ENCODE measurements around the gene GRIK4.

GRIK4 gene

DNA sequence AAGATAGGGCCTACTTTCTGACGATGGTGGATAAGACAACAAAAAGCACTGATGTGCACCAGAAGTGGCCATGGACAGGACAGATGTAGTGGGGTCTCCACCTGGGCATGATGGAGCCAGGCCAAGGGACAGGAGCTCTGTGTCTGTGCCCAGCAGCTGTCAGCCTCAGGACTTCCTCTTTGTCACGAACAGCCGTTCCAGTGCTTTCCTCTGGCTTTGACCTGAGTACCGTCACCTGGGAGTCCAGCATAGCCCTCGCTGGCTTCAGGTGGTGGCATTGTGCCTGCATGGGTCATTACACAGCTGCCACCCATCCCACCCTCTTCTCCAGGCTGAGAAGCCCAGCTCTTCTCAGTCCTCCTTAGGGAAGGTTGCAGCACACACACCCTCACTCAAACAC, 137.8 kb downstream of the GRIK4 start:
- Histone ChIP-seq H3K4me3 (ENCODE audit: low read length in 2 of 2) (no peak overlapping the region), H3K27me3 (ENCODE audit: control insufficient read depth in 2 of 2, insufficient read depth in 2 of 2, low read length in 2 of 2) (peaks cover 0 to 4% of the 10 kb centered on the region in 2 donors), H3K9ac (ENCODE audit: low read depth in 1 of 2, low read length in 2 of 2) (no peak overlapping the region), H3K4me1 (ENCODE audit: control insufficient read depth in 2 of 2, insufficient read depth in 2 of 2, low read length in 2 of 2) (no peaks in the 10 kb centered on the region), H3K27ac (ENCODE audit: low read depth in 2 of 2, low read length in 2 of 2) (no peak overlapping the region), H3K36me3 (ENCODE audit: control insufficient read depth in 2 of 2, insufficient read depth in 2 of 2, low read length in 2 of 2) (no peaks in the 10 kb centered on the region), H3K9me3 (ENCODE audit: control insufficient read depth in 2 of 2, low read length in 2 of 2) (no peaks in the 10 kb centered on the region)

DNA sequence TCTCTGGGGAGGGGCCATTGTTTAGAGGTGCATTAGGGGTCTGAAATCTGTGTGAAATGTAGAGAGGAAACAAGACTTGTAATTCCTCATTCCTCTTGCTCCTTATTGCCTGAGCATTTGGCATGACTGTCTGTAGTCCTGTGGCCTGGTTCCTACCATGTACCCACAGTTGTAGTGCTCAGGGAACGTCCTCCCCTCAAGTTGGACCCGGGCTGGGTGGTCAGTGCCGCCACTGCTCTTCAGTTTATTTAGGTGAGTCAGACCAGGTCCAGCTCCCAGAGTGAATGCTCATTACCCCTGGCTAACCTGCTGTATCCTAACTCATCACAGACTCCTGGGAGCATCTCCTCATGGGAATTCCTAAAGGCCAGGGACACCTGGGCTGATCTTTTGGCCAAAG, 139.8 kb downstream of the GRIK4 start:
- H3K4me1 ChIP-seq (ENCODE audit: control insufficient read depth in 2 of 2, insufficient read depth in 2 of 2, low read length in 2 of 2), result no peaks in the 10 kb centered on the region
- no peak overlapping the region for H3K4me3 ChIP-seq (ENCODE audit: low read length in 2 of 2)
- no peak overlapping the region for H3K9ac ChIP-seq (ENCODE audit: low read depth in 1 of 2, low read length in 2 of 2)
- no peaks in the 10 kb centered on the region for H3K9me3 ChIP-seq (ENCODE audit: control insufficient read depth in 2 of 2, low read length in 2 of 2)
- no peaks in the 10 kb centered on the region for H3K27me3 ChIP-seq (ENCODE audit: control insufficient read depth in 2 of 2, insufficient read depth in 2 of 2, low read length in 2 of 2)
- no peak overlapping the region for H3K27ac ChIP-seq (ENCODE audit: low read depth in 2 of 2, low read length in 2 of 2)
- no peaks in the 10 kb centered on the region for H3K36me3 ChIP-seq (ENCODE audit: control insufficient read depth in 2 of 2, insufficient read depth in 2 of 2, low read length in 2 of 2)

- H3K36me3 ChIP-seq (ENCODE audit: control insufficient read depth in 2 of 2, insufficient read depth in 2 of 2, low read length in 2 of 2), result no peaks in the 10 kb centered on the region
- no peaks in the 10 kb centered on the region for H3K27me3 ChIP-seq (ENCODE audit: control insufficient read depth in 2 of 2, insufficient read depth in 2 of 2, low read length in 2 of 2)
- no peaks in the 10 kb centered on the region for H3K9me3 ChIP-seq (ENCODE audit: control insufficient read depth in 2 of 2, low read length in 2 of 2)
- no peaks in the 10 kb centered on the region for H3K4me1 ChIP-seq (ENCODE audit: control insufficient read depth in 2 of 2, insufficient read depth in 2 of 2, low read length in 2 of 2)
- no peak overlapping the region for H3K9ac ChIP-seq (ENCODE audit: low read depth in 1 of 2, low read length in 2 of 2)
- H3K4me3 ChIP-seq (ENCODE audit: low read length in 2 of 2), result no peak overlapping the region
- H3K27ac ChIP-seq (ENCODE audit: low read depth in 2 of 2, low read length in 2 of 2), result no peak overlapping the region
These were observed 140.3 kb downstream of the GRIK4 start for GRCh38 chr11:120651836-120652235.

GRCh38 chr11:120652705-120653335, 141.3 kb downstream of the GRIK4 start:
- Histone ChIP-seq H3K4me1 (ENCODE audit: control insufficient read depth in 2 of 2, insufficient read depth in 2 of 2, low read length in 2 of 2) (no peaks in the 10 kb centered on the region), H3K9me3 (ENCODE audit: control insufficient read depth in 2 of 2, low read length in 2 of 2) (no peaks in the 10 kb centered on the region), H3K36me3 (ENCODE audit: control insufficient read depth in 2 of 2, insufficient read depth in 2 of 2, low read length in 2 of 2) (no peaks in the 10 kb centered on the region), H3K27me3 (ENCODE audit: control insufficient read depth in 2 of 2, insufficient read depth in 2 of 2, low read length in 2 of 2) (no peaks in the 10 kb centered on the region), H3K9ac (ENCODE audit: low read depth in 1 of 2, low read length in 2 of 2) (no peak overlapping the region), H3K4me3 (ENCODE audit: low read length in 2 of 2) (no peak overlapping the region), H3K27ac (ENCODE audit: low read depth in 2 of 2, low read length in 2 of 2) (no peak overlapping the region)

- H3K27me3 ChIP-seq (ENCODE audit: control insufficient read depth in 2 of 2, insufficient read depth in 2 of 2, low read length in 2 of 2), result peaks cover 0 to 3% of the 10 kb centered on the region in 2 donors
These were observed 144.0 kb downstream of the GRIK4 start for GRCh38 chr11:120655589-120655988.

GRCh38 chr11:120657306-120658070, 145.9 kb downstream of the GRIK4 start:
- H3K9ac ChIP-seq (ENCODE audit: low read depth in 1 of 2, low read length in 2 of 2), result no peak overlapping the region
- H3K36me3 ChIP-seq (ENCODE audit: control insufficient read depth in 2 of 2, insufficient read depth in 2 of 2, low read length in 2 of 2), result no peaks in the 10 kb centered on the region
- no peaks in the 10 kb centered on the region for H3K9me3 ChIP-seq (ENCODE audit: control insufficient read depth in 2 of 2, low read length in 2 of 2)
- peaks cover 0 to 3% of the 10 kb centered on the region in 2 donors for H3K27me3 ChIP-seq (ENCODE audit: control insufficient read depth in 2 of 2, insufficient read depth in 2 of 2, low read length in 2 of 2)
- no peak overlapping the region for H3K4me3 ChIP-seq (ENCODE audit: low read length in 2 of 2)
- H3K27ac ChIP-seq (ENCODE audit: low read depth in 2 of 2, low read length in 2 of 2), result no peak overlapping the region
- no peaks in the 10 kb centered on the region for H3K4me1 ChIP-seq (ENCODE audit: control insufficient read depth in 2 of 2, insufficient read depth in 2 of 2, low read length in 2 of 2)

More at GRCh38 chr11:120655589-120655988, 144.0 kb downstream of the GRIK4 start:
- H3K27ac ChIP-seq (ENCODE audit: low read depth in 2 of 2, low read length in 2 of 2), result no peak overlapping the region
- no peaks in the 10 kb centered on the region for H3K36me3 ChIP-seq (ENCODE audit: control insufficient read depth in 2 of 2, insufficient read depth in 2 of 2, low read length in 2 of 2)
- no peaks in the 10 kb centered on the region for H3K4me1 ChIP-seq (ENCODE audit: control insufficient read depth in 2 of 2, insufficient read depth in 2 of 2, low read length in 2 of 2)
- H3K9ac ChIP-seq (ENCODE audit: low read depth in 1 of 2, low read length in 2 of 2), result no peak overlapping the region
- no peaks in the 10 kb centered on the region for H3K9me3 ChIP-seq (ENCODE audit: control insufficient read depth in 2 of 2, low read length in 2 of 2)
- H3K4me3 ChIP-seq (ENCODE audit: low read length in 2 of 2), result no peak overlapping the region

DNA sequence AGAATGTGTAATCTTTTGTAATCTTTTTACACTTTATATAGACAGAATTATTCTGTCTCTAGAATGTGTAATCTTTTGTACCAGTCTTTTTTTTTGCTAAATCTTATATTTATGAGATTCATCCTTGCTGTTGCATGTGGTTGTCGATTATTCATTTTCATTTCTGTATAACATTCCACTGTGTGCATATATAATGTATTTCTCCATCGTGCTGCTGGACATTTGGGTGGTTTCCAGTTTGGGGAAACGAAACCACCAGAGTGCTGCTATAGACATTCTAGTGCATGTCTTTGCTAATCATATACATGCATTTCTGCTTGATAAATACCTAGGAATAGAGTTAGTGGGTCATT, 146.5 kb downstream of the GRIK4 start:
- no peaks in the 10 kb centered on the region for H3K9me3 ChIP-seq (ENCODE audit: control insufficient read depth in 2 of 2, low read length in 2 of 2)
- H3K36me3 ChIP-seq (ENCODE audit: control insufficient read depth in 2 of 2, insufficient read depth in 2 of 2, low read length in 2 of 2), result no peaks in the 10 kb centered on the region
- H3K27ac ChIP-seq (ENCODE audit: low read depth in 2 of 2, low read length in 2 of 2), result no peak overlapping the region
- no peak overlapping the region for H3K9ac ChIP-seq (ENCODE audit: low read depth in 1 of 2, low read length in 2 of 2)
- peaks cover 0 to 3% of the 10 kb centered on the region in 2 donors for H3K27me3 ChIP-seq (ENCODE audit: control insufficient read depth in 2 of 2, insufficient read depth in 2 of 2, low read length in 2 of 2)
- H3K4me1 ChIP-seq (ENCODE audit: control insufficient read depth in 2 of 2, insufficient read depth in 2 of 2, low read length in 2 of 2), result no peaks in the 10 kb centered on the region
- no peak overlapping the region for H3K4me3 ChIP-seq (ENCODE audit: low read length in 2 of 2)

GRCh38 chr11:120659076-120659475, 147.5 kb downstream of the GRIK4 start:
- no peaks in the 10 kb centered on the region for H3K36me3 ChIP-seq (ENCODE audit: control insufficient read depth in 2 of 2, insufficient read depth in 2 of 2, low read length in 2 of 2)
- H3K9ac ChIP-seq (ENCODE audit: low read depth in 1 of 2, low read length in 2 of 2), result no peak overlapping the region
- no peaks in the 10 kb centered on the region for H3K4me1 ChIP-seq (ENCODE audit: control insufficient read depth in 2 of 2, insufficient read depth in 2 of 2, low read length in 2 of 2)
- no peaks in the 10 kb centered on the region for H3K9me3 ChIP-seq (ENCODE audit: control insufficient read depth in 2 of 2, low read length in 2 of 2)
- no peak overlapping the region for H3K4me3 ChIP-seq (ENCODE audit: low read length in 2 of 2)
- H3K27me3 ChIP-seq (ENCODE audit: control insufficient read depth in 2 of 2, insufficient read depth in 2 of 2, low read length in 2 of 2), result peaks cover 0 to 3% of the 10 kb centered on the region in 2 donors
- H3K27ac ChIP-seq (ENCODE audit: low read depth in 2 of 2, low read length in 2 of 2), result no peak overlapping the region

DNA sequence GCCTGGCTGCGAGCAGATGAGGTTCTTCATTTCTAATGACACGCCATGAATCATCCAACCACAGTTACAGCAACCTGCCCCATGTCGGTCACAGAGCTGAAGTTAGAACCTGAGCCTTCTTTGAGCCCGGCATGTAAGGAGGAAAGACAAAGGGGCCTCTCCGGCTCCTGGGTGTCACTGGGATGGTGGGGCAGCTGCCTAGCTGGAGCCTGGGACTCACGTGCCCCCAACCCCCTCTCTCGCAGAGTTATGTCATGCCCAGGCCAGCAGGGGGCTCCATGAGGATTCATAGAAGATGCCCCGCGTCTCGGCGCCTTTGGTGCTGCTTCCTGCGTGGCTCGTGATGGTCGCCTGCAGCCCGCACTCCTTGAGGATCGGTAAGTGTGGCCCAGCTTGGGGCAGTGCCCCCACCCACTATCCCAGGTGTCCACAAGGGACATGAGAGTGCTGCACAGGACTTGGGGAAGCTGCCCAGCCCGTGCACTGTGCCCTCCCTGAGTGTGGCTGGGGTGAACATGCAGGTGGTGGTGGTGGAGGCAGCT, 148.5 kb downstream of the GRIK4 start:
- Histone ChIP-seq H3K4me1 (ENCODE audit: control insufficient read depth in 2 of 2, insufficient read depth in 2 of 2, low read length in 2 of 2) (no peaks in the 10 kb centered on the region), H3K27me3 (ENCODE audit: control insufficient read depth in 2 of 2, insufficient read depth in 2 of 2, low read length in 2 of 2) (peaks cover 0 to 3% of the 10 kb centered on the region in 2 donors), H3K4me3 (ENCODE audit: low read length in 2 of 2) (no peak overlapping the region), H3K36me3 (ENCODE audit: control insufficient read depth in 2 of 2, insufficient read depth in 2 of 2, low read length in 2 of 2) (no peaks in the 10 kb centered on the region), H3K27ac (ENCODE audit: low read depth in 2 of 2, low read length in 2 of 2) (no peak overlapping the region), H3K9ac (ENCODE audit: low read depth in 1 of 2, low read length in 2 of 2) (no peak overlapping the region), H3K9me3 (ENCODE audit: control insufficient read depth in 2 of 2, low read length in 2 of 2) (no peaks in the 10 kb centered on the region)

- Histone ChIP-seq H3K9me3 (ENCODE audit: control insufficient read depth in 2 of 2, low read length in 2 of 2) (no peaks in the 10 kb centered on the region), H3K27me3 (ENCODE audit: control insufficient read depth in 2 of 2, insufficient read depth in 2 of 2, low read length in 2 of 2) (peaks cover 0 to 5% of the 10 kb centered on the region in 2 donors), H3K4me3 (ENCODE audit: low read length in 2 of 2) (no peak overlapping the region), H3K36me3 (ENCODE audit: control insufficient read depth in 2 of 2, insufficient read depth in 2 of 2, low read length in 2 of 2) (no peaks in the 10 kb centered on the region), H3K27ac (ENCODE audit: low read depth in 2 of 2, low read length in 2 of 2) (no peak overlapping the region), H3K9ac (ENCODE audit: low read depth in 1 of 2, low read length in 2 of 2) (no peak overlapping the region), H3K4me1 (ENCODE audit: control insufficient read depth in 2 of 2, insufficient read depth in 2 of 2, low read length in 2 of 2) (no peaks in the 10 kb centered on the region)
These were observed 150.6 kb downstream of the GRIK4 start for GRCh38 chr11:120662071-120662676.

Data from mucosa of rectum (tissue), 2 donors.